ENCODE results near the gene MRPS16.
"Not testable (repeated sequence)": the region's sequence is repeated elsewhere in the genome, so short reads cannot be mapped to it uniquely, and the experiment has no call there.

The MRPS16 gene

GRCh38 chr10:73252445-73253224, at the start of gene MRPS16:
TSS of gene MRPS16 (minus strand) at chr10:73252644. CDS start at chr10:73252482, 162 bp downstream.
- DNase-seq, result peak; percentile 96

DNA sequence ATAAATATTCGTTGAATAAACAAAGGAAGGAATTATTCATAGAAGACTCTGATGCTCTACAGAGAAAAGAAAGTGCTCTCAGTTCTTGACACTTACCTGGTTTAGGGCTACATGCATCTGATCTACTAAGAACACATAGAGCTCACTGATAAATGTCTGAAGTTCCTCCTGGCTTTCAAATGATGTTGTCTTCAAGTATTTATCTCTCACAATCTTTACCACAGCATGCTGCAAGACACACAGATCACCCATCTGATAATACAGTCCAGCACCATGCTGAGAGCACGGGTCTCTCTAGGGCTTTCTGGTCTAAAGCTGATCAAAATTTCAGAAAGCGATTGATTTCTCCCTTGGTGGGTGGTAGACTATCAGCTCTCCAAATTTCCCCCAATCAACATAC, 44.5 kb upstream of the MRPS16 start:
- DNase-seq, result no peak

DNA sequence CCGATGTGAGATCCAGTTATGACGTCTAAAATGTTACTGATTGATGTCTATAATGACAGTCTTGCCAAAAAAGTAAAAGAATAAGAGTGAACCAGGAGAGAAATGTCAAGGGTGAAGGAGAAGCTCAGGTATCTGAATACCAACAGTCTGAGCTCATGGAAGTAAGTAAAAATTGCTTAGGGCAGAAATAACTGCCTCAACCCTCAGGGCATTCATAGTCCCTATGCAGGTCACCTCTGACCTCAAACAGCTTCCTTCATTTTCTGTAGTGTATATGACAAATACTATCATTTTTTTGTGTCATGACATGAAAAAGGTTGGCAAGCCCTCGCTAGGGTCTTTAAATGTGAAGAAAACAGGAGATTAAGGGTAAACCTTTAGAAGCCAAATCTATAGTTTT, 41.0 kb upstream of the MRPS16 start:
- DNase-seq, result no peak

GRCh38 chr10:73289958-73290357, 37.5 kb upstream of the MRPS16 start:
- no peak for DNase-seq

GRCh38 chr10:73287441-73287840, 35.0 kb upstream of the MRPS16 start:
- DNase-seq, result no peak

- no peak for DNase-seq
Measured at GRCh38 chr10:73281097-73281496, 28.7 kb upstream of the MRPS16 start.

DNA sequence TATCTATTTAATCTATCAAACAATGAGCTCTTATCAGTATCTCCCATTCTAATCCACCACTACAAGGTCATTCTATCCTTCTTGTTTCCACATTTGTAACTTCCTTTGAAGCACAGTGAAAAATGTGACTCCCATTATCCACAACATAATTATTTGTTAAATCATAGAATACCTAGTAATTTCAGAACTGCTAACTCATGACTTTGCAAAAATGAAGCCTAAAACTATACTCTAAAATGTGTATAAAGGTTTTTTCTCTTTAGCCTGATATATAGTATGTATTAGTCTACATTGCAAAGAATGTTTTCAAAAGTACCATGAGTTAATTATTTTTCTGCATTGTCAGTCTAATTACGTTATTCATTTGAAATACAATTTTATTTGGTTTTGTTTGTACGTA, 12.0 kb upstream of the MRPS16 start:
- no peak for DNase-seq

DNA sequence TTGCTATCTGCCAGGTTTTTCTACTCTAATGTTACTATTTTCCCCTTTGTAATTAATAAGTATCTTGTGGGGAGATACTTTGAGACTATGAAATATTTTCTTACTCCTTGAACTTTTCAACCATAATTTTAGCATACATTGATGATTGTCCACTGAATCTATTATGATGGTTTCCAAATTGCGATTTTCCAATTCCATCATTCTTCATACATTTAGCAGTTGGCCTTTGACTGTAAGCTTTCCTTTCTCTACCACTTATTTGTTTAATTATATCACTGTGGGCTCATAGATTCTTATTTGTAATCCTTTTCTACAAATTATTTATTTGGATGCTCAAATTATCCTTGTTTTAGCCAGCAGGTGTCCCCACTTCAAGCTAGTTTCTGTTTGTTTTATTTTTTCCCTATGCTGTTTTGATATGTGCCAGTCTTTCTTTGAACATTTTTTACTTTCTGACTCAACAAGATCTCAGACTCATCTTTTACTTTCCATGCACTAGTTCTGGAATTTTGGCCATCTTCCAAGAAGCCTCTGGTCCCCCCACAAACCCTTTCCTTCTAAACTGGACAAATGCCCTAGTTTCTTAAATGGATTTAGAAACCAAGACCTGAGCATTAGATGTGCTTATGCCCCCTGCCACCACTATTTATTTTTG, 11.4 kb upstream of the MRPS16 start:
- no peak for DNase-seq

DNA sequence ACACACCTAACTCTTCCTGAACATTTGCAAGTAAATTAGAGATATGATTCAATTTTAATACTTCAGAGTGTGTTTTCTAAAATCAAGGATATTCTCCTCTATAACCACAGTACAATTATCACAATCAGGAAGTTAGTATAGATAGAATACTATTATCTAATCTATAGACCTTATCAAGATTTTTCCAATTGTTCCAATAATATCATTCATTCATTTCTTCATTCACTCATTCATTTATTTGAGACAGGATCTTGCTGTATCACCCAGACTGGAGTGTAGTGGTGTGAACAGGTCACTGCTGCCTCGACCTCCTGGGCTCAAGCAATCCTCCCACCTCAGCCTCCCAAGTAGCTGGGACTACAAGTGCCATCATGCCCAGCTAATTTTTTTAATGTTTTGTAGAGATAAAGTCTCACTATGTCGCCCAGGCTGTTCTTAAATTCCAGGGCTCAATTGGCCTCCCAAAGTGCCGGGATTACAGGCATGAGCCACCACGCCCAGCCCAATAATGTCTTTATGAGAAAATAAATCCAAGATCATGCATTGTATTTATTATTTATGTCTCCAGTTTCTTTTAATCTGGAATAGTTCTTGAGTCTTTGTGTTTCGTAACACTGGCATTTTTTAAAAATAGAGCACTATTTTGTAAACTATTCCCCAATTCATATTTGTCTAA, 10.6 kb upstream of the MRPS16 start:
- no peak for DNase-seq

DNA sequence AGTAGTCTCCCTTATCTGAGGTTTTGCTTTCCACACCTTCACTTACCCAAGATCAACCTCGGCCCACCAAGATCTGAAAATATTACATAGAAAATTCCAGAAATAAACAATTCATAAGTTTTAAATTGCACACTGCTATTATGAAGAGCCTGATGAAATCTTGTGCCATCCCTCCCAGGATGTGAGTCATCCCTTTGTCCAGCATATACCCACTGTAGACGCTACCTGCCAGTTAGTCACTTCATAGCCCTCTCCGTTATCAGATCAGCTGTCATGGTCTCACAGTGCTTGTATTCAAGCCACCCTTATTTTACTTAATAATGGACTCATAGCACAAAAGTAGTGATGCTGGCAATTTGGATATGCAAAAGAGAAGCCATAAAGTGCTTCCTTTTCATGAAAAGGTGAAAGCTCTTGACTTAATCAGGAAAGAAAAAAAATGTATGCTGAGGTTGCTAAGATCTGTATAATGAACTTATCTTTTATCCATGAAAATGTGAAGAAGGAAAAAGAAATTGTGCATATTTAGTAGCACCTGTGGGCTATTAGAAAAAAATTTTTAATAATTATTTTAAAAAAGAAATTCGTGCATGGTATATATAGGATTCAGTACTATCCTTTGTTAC, 9.8 kb upstream of the MRPS16 start:
- no peak for DNase-seq

DNA sequence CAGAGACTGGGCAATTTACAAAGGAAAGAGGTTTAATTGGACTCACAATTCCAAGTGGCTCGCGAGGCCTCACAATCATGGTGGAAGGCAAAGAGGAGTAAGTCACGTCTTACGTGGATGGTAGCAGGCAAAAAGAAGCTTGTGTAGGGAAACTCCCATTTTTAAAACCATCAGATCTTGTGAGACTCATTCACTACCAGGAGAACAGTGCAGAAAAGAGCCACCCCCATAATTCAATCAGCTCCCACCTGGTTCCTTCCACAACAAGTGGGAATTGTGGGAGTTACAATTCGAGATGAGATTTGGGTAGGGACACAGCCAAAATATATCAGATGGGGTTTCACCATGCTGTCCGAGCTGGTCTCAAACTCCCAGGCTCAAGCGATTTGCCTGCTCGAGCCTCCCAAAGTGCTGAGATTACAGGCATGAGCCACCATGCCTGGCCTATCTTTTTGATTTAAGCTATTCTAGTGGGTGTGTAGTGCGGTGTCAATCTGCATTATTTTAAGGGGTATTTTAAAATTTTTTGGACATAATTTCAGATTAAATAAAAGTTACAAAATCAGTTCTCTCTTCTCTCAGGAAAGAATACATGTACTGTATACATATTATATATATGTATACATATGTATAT, 9.0 kb upstream of the MRPS16 start:
- DNase-seq, result no peak

GRCh38 chr10:73258612-73259011, 6.2 kb upstream of the MRPS16 start:
- not testable (repeated sequence) for DNase-seq

GRCh38 chr10:73253225-73253555, 746 bp upstream of the MRPS16 start:
- DNase-seq, result no peak

DNA sequence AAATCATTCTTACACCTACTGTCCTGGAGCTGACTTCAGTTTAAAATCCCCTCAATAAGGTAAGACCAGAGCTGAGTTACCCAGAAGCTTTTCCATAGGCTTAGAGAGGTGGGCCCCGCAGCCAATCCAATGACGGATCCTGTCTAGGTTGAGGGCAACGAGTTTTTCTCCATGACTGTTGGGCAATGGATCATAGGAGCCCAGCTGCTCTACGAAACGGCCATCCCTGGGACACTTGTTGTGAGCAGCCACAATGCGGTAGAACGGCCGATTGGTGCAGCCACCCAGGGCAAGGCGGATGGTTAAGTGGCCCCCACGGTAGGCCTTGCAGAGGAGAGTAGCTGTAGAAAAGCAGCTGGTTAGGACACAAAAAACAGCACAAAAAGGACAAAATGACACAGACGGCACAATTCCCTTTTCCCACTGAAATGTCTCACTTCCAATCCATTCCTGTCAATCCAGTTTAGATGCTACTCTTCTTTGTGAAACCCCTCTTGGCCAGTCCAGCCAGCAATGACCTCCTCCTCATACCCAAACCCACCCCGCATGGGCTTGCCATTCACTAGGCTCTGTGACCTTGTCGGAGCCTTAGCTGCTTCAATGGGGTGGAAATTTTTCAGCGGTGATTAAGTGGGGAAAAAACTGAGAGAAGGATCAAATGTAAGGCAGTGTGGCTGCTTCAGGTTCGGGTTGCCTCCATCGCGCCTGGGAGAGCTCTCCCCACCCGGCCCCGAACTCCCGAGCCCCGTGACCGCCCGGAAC, 580 bp downstream of the MRPS16 start:
- DNase-seq, result no peak

GRCh38 chr10:73248259-73248724, 4.2 kb downstream of the MRPS16 start:
- DNase-seq, result no peak

DNA sequence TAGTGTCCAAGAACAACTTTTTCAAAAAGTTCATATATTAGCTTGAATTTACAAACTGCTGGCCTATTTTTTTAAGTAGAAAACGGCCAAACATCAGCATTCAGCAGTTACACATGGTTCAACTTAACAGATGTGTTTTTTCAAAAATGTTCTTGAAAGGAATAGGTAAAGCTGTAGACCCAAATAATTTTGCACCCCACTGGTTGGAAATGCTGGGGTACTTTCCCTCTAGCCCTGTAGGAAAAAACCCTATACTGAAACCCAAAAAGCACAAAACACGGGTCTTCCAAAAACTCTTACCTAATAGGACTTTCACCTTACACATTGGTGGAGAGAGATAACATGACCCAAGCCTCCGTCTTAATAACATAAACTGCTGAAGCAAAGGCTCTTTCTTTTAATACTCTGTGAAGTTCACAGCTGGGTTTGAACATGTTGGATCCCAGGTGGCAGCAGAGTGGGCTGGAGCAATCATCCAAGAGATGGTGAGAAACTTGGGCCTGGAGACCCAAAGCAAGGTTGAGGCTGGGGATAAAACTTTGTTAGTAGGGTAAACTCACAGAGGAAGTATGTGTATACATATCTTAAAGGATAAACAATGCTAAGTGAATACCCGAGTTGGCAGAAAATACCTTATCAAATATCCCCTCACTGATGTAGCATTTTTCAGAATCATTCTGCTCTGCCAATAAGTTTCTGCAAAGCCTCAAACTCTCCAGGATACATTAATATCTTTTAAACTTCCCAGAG, 4.8 kb downstream of the MRPS16 start:
- DNase-seq, result no peak

- peak; percentile 90 for DNase-seq
Measured at GRCh38 chr10:73246646-73247508, 5.6 kb downstream of the MRPS16 start, which contains the start of gene DNAJC9. TSS of gene DNAJC9 (minus strand) at chr10:73247255. CDS start at chr10:73247189, 66 bp downstream.

GRCh38 chr10:73246322-73246645, 6.2 kb downstream of the MRPS16 start:
- no peak for DNase-seq

DNA sequence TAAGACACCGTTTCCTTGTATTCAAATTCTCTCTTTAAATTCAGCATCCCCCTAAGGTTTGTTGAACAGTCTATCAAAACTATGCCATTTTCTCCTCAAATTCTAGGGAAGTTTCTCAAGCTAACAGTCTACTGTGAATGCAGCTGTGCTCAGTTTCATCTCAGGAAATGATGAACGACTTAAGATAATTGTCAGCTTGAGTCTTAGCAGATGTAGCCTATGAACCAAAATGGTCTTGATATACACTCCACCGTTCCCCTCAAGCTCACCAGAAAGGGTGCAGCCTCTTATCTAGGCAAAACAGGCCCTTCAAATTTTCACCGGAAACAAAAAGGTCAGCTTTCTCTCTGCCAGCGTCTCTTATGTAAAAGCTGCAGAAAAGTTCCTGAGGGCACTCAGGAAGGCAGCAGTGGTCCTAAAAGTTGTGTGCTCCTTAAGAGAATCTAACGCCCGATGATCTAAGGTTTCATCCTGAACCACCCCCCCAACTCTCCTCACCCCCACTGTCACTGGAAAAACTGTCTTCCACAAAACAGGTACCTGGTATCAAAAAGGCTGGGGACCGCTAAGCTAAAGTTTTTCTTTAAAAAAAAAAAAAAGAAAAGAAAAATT, 7.5 kb downstream of the MRPS16 start:
- DNase-seq, result no peak

DNA sequence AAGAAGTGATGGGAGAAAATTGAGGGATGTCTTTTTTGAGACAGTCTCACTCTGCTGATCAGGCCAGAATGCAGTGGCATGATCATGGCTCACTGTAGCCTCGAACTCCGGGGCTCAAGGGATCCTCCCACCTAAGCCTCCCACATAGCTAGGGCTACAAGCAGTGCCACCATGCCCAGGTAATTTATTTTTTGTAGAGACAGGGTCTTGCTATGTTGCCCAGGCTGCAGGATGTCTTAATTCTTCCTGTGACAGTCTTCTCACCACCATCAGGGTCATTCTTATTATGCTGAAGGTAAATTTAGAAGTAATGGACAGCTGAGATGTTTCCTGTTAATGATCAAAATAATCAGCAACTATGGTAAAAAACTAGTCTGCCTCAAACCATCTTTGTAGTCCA, 12.5 kb downstream of the MRPS16 start:
- no peak for DNase-seq

Data from midbrain (tissue), 1 donor.